DOHH2 (cell line): Measurements from ENCODE around the gene PLEKHG5.

Experiments
- H3F3A ChIP-seq: fragments of 200-600 bp; sonication (generic), shearing (Covaris generic); 2 replicates; pipeline ENCODE4 v1.6.0; 2016; ENCODE audit warnings: antibody characterized with exemption, mild to moderate bottlenecking; ENCODE audit not compliant: control insufficient read depth, insufficient read depth
- H3K27ac ChIP-seq: fragments of 200-600 bp; sonication (generic); 2 replicates; pipeline ENCODE4 v1.5.1; 2014; ENCODE audit warnings: low read depth, mild to moderate bottlenecking, low read length, moderate library complexity
- H3K27me3 ChIP-seq: fragments of 200-600 bp; sonication (generic); 2 replicates; pipeline ENCODE4 v1.6.1; 2014; ENCODE audit warnings: mild to moderate bottlenecking, low read length, mixed read lengths; ENCODE audit not compliant: control insufficient read depth
- H3K36me3 ChIP-seq: fragments of 200-600 bp; sonication (generic); 2 replicates; pipeline ENCODE4 v1.6.1; 2014; ENCODE audit warnings: mild to moderate bottlenecking, low read length, moderate library complexity, mixed read lengths; ENCODE audit not compliant: control insufficient read depth
- H3K4me1 ChIP-seq: fragments of 200-600 bp; sonication (generic); 2 replicates; pipeline ENCODE4 v1.6.1; 2014; ENCODE audit warnings: mild to moderate bottlenecking, low read length, mixed read lengths; ENCODE audit not compliant: control insufficient read depth
- H3K4me2 ChIP-seq: fragments of 200-600 bp; sonication (generic); 2 replicates; pipeline ENCODE4 v1.6.0; 2014; ENCODE audit warnings: mild to moderate bottlenecking, low read length, moderate library complexity
- H3K4me3 ChIP-seq: fragments of 200-600 bp; sonication (generic); 2 replicates; pipeline ENCODE4 v1.5.1; 2014; ENCODE audit warnings: mild to moderate bottlenecking, low read length, mixed read lengths
- H3K79me2 ChIP-seq: fragments of 200-600 bp; sonication (generic); 2 replicates; pipeline ENCODE4 v1.6.1; 2014; ENCODE audit warnings: mild to moderate bottlenecking, low read length, mixed read lengths; ENCODE audit not compliant: control insufficient read depth
- H3K9me2 ChIP-seq: fragments of 200-600 bp; sonication (generic); replicated peaks from 2 replicates; pipeline ENCODE4 v1.6.1; 2014; ENCODE audit warnings: mild to moderate bottlenecking, low read length, mixed read lengths; ENCODE audit not compliant: control insufficient read depth
- H3K9me3 ChIP-seq: fragments of 200-600 bp; sonication (generic); 2 replicates; pipeline ENCODE4 v1.6.1; 2014; ENCODE audit warnings: antibody characterized with exemption, low read length, mixed read lengths; ENCODE audit not compliant: control insufficient read depth, insufficient read depth
- H4K20me1 ChIP-seq: fragments of 200-600 bp; sonication (generic); 2 replicates; pipeline ENCODE4 v1.6.0; 2014; ENCODE audit warnings: low read depth, mild to moderate bottlenecking, antibody characterized with exemption, low read length, moderate library complexity; ENCODE audit not compliant: control insufficient read depth, insufficient read depth
- CTCF ChIP-seq: fragments of 200-600 bp; sonication (generic); IDR thresholded peaks from one replicate; pipeline ENCODE4 v1.5.1; 2014; ENCODE audit warnings: antibody characterized with exemption, mild to moderate bottlenecking, low read depth, low read length; ENCODE audit not compliant: poor library complexity, severe bottlenecking
- EZH2phosphoT487 ChIP-seq: fragments of 200-600 bp; sonication (generic); IDR thresholded peaks from 2 replicates; pipeline ENCODE4 v1.6.1; 2017; ENCODE audit warnings: borderline replicate concordance, mild to moderate bottlenecking, antibody characterized with exemption, low read length, moderate library complexity, mixed read lengths

The PLEKHG5 gene

GRCh38 chr1:6483761-6484117 is 7.7 kb downstream of the PLEKHG5 start:
- H3K4me1 ChIP-seq, result no peaks in the 10 kb centered on the region
- TF ChIP-seq CTCF, result no peak
- TF ChIP-seq EZH2phosphoT487, result no peak
- no peaks in the 10 kb centered on the region for H3K79me2 ChIP-seq
- peaks cover 20% of the 10 kb centered on the region for H3K27me3 ChIP-seq
- H3K36me3 ChIP-seq, result no peaks in the 10 kb centered on the region
- H4K20me1 ChIP-seq, result no peaks in the 10 kb centered on the region
- no peak overlapping the region for H3K4me2 ChIP-seq
- H3F3A ChIP-seq, result no peaks in the 10 kb centered on the region
- no peak overlapping the region for H3K4me3 ChIP-seq
- H3K27ac ChIP-seq, result no peak overlapping the region
- no peaks in the 10 kb centered on the region for H3K9me2 ChIP-seq
- H3K9me3 ChIP-seq, result no peaks in the 10 kb centered on the region

- H3K36me3 ChIP-seq, result no peaks in the 10 kb centered on the region
These were observed 8.3 kb downstream of the PLEKHG5 start for GRCh38 chr1:6483017-6483760.

GRCh38 chr1:6481820-6482219 is 9.6 kb downstream of the PLEKHG5 start:
- no peaks in the 10 kb centered on the region for H3F3A ChIP-seq
- no peaks in the 10 kb centered on the region for H3K9me2 ChIP-seq
- H3K4me1 ChIP-seq, result no peaks in the 10 kb centered on the region
- no peaks in the 10 kb centered on the region for H3K79me2 ChIP-seq
- no peak for TF ChIP-seq EZH2phosphoT487
- no peak for TF ChIP-seq CTCF
- H4K20me1 ChIP-seq, result no peaks in the 10 kb centered on the region
- peaks cover 20% of the 10 kb centered on the region for H3K27me3 ChIP-seq
- no peak overlapping the region for H3K27ac ChIP-seq
- H3K9me3 ChIP-seq, result no peaks in the 10 kb centered on the region
- no peaks in the 10 kb centered on the region for H3K36me3 ChIP-seq
- no peak overlapping the region for H3K4me3 ChIP-seq
- no peak overlapping the region for H3K4me2 ChIP-seq

More at GRCh38 chr1:6483017-6483760, 8.3 kb downstream of the PLEKHG5 start:
- H4K20me1 ChIP-seq, result no peaks in the 10 kb centered on the region
- H3K9me3 ChIP-seq, result no peaks in the 10 kb centered on the region
- H3K79me2 ChIP-seq, result no peaks in the 10 kb centered on the region
- H3F3A ChIP-seq, result no peaks in the 10 kb centered on the region
- no peak overlapping the region for H3K27ac ChIP-seq
- H3K4me1 ChIP-seq, result no peaks in the 10 kb centered on the region
- no peak overlapping the region for H3K4me2 ChIP-seq
- no peak overlapping the region for H3K4me3 ChIP-seq
- H3K9me2 ChIP-seq, result no peaks in the 10 kb centered on the region
- no peak for TF ChIP-seq CTCF
- H3K27me3 ChIP-seq, result peaks cover 20% of the 10 kb centered on the region
